ENCODE results near the gene TOM1L2.

The TOM1L2 gene

DNA sequence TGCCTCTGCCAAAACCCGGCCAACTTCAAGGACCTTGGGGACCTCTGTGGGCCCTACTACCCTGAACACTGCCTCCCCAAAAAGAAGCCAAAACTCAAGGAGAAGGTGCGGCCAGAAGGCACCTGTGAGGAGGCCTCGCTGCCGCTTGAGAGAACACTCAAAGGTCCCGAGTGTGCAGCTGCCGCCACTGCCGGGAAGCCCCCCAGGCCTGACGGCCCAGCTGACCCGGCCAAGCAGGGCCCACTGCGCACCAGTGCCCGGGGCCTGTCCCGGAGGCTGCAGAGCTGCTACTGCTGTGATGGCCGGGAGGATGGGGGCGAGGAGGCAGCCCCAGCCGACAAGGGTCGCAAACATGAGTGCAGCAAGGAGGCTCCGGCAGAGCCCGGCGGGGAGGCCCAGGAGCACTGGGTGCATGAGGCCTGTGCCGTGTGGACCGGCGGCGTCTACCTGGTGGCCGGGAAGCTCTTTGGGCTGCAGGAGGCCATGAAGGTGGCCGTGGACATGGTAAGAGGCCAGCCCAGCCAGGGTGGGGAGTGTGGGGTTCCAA, 174.1 kb downstream of the TOM1L2 start:
- DNase-seq: no peak

- DNase-seq: no peak
These were observed 174.9 kb downstream of the TOM1L2 start for GRCh38 chr17:17797119-17797809.

DNA sequence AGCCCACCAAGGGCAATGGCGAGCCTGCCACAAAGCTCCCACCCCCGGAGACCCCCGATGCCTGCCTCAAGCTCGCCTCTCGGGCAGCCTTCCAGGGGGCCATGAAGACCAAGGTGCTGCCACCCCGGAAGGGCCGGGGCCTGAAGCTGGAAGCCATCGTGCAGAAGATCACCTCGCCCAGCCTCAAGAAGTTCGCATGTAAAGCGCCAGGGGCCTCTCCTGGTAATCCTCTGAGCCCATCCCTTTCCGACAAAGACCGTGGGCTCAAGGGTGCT, 175.5 kb downstream of the TOM1L2 start:
- DNase-seq: no peak

DNA sequence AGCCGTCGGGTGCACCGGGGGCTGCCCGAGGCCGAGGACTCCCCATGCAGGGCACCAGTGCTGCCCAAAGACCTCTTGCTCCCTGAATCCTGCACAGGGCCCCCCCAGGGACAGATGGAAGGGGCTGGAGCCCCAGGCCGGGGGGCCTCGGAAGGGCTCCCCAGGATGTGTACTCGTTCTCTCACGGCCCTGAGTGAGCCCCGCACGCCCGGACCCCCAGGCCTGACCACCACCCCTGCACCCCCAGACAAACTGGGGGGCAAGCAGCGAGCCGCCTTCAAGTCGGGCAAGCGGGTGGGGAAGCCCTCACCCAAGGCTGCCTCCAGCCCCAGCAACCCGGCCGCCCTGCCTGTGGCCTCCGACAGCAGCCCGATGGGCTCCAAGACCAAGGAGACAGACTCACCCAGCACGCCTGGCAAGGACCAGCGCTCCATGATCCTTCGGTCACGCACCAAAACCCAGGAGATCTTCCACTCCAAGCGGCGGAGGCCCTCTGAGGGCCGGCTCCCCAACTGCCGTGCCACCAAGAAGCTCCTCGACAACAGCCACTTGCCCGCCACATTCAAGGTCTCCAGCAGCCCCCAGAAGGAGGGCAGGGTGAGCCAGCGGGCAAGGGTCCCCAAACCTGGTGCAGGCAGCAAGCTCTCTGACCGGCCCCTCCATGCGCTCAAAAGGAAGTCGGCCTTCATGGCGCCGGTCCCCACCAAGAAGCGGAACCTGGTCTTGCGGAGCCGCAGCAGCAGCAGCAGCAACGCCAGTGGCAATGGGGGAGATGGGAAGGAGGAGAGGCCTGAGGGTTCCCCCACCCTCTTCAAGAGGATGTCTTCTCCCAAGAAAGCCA, 176.0 kb downstream of the TOM1L2 start:
- DNase-seq: no peak

GRCh38 chr17:17795296-17795695, 176.9 kb downstream of the TOM1L2 start:
- DNase-seq: no peak

- DNase-seq: no peak
These were observed 177.8 kb downstream of the TOM1L2 start for GRCh38 chr17:17794382-17794781.
